Ishikawa (cell line): Measurements from ENCODE around the gene VRK2.

Source experiments
- CEBPB ChIP-seq: IDR thresholded peaks from 2 replicates; pipeline ENCODE4 v1.6.1; 2012
- CREB1 ChIP-seq: IDR thresholded peaks from 2 replicates; pipeline ENCODE4 v1.6.1; 2012; ENCODE audit warnings: low read depth
- EGR1 ChIP-seq: IDR thresholded peaks from 2 replicates; pipeline ENCODE4 v1.6.1; 2012
- EP300 ChIP-seq: IDR thresholded peaks from 2 replicates; pipeline ENCODE4 v1.6.1; 2012; ENCODE audit warnings: borderline replicate concordance
- FOXM1 ChIP-seq: IDR thresholded peaks from 2 replicates; pipeline ENCODE4 v1.6.1; 2012; ENCODE audit warnings: low read depth, borderline replicate concordance
- MAX ChIP-seq: IDR thresholded peaks from 2 replicates; pipeline ENCODE4 v1.6.1; 2012
- NFIC ChIP-seq: IDR thresholded peaks from 2 replicates; pipeline ENCODE4 v1.6.1; 2012
- RAD21 ChIP-seq: IDR thresholded peaks from 2 replicates; pipeline ENCODE4 v1.6.1; 2012; ENCODE audit warnings: low read depth
- TAF1 ChIP-seq: IDR thresholded peaks from 2 replicates; pipeline ENCODE4 v1.6.1; 2012; ENCODE audit warnings: low read depth, mild to moderate bottlenecking
- TCF12 ChIP-seq: IDR thresholded peaks from 2 replicates; pipeline ENCODE4 v1.6.1; 2012; ENCODE audit warnings: low read depth
- TEAD4 ChIP-seq: IDR thresholded peaks from 2 replicates; pipeline ENCODE4 v1.6.1; 2012
- YY1 ChIP-seq: IDR thresholded peaks from 2 replicates; pipeline ENCODE4 v1.6.1; 2012; ENCODE audit warnings: low read depth
- ZBTB7A ChIP-seq: IDR thresholded peaks from 2 replicates; pipeline ENCODE4 v1.6.1; 2012; ENCODE audit warnings: low read depth
- TF ChIP-seq, protein P1 (sequence below): IDR thresholded peaks from 2 replicates; pipeline ENCODE4 v1.6.1; 2012; ENCODE audit warnings: low read depth, mild to moderate bottlenecking
- TF ChIP-seq, protein P2 (sequence below): IDR thresholded peaks from 2 replicates; pipeline ENCODE4 v1.6.1; 2012

VRK2 gene

DNA sequence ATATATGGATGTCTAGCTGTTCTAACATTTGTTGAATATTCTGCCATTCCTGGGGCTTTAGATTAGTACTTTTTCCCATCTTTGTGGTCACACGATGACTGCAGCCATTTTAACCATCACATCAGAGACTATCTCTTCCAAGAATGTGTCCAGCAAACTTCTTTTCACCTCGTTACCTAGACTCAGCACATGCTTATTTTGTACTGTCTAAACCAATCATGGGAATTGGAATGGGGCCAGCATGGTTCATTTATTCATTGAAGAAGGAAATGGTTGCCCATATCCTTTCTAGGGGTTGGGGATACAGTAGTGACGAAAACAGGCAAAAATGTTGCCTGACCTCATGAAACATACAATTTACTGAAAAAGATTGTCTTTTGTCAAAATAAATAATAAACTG lies 2.5 kb upstream of the VRK2 start:
- TF ChIP-seq, protein P1, sequence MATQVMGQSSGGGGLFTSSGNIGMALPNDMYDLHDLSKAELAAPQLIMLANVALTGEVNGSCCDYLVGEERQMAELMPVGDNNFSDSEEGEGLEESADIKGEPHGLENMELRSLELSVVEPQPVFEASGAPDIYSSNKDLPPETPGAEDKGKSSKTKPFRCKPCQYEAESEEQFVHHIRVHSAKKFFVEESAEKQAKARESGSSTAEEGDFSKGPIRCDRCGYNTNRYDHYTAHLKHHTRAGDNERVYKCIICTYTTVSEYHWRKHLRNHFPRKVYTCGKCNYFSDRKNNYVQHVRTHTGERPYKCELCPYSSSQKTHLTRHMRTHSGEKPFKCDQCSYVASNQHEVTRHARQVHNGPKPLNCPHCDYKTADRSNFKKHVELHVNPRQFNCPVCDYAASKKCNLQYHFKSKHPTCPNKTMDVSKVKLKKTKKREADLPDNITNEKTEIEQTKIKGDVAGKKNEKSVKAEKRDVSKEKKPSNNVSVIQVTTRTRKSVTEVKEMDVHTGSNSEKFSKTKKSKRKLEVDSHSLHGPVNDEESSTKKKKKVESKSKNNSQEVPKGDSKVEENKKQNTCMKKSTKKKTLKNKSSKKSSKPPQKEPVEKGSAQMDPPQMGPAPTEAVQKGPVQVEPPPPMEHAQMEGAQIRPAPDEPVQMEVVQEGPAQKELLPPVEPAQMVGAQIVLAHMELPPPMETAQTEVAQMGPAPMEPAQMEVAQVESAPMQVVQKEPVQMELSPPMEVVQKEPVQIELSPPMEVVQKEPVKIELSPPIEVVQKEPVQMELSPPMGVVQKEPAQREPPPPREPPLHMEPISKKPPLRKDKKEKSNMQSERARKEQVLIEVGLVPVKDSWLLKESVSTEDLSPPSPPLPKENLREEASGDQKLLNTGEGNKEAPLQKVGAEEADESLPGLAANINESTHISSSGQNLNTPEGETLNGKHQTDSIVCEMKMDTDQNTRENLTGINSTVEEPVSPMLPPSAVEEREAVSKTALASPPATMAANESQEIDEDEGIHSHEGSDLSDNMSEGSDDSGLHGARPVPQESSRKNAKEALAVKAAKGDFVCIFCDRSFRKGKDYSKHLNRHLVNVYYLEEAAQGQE: no peak
- TF ChIP-seq TCF12 (no peak), RAD21 (no peak), NFIC (no peak), YY1 (no peak), TEAD4 (no peak), CEBPB (no peak), FOXM1 (no peak)
- TF ChIP-seq, protein P2, sequence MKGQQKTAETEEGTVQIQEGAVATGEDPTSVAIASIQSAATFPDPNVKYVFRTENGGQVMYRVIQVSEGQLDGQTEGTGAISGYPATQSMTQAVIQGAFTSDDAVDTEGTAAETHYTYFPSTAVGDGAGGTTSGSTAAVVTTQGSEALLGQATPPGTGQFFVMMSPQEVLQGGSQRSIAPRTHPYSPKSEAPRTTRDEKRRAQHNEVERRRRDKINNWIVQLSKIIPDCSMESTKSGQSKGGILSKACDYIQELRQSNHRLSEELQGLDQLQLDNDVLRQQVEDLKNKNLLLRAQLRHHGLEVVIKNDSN: no peak

GRCh38 chr2:58045580-58046334 lies 849 bp upstream of the VRK2 start:
- TF ChIP-seq NFIC (no peak), EGR1 (no peak), TCF12 (no peak), MAX (no peak), FOXM1 (no peak), EP300 (no peak), CREB1 (no peak), TEAD4 (no peak), CEBPB (no peak), TAF1 (no peak), RAD21 (no peak), YY1 (no peak), ZBTB7A (no peak)
- TF ChIP-seq, protein P2: no peak
- TF ChIP-seq, protein P1: no peak

GRCh38 chr2:58046335-58046584 lies 346 bp upstream of the VRK2 start:
- TF ChIP-seq EP300: peak; percentile 27; the same call in 1 of the 2 replicates
- TF ChIP-seq, protein P1: no peak

- TF ChIP-seq FOXM1 (no peak), CEBPB (no peak), YY1 (no peak), TAF1 (no peak), EP300 (no peak), ZBTB7A (no peak), EGR1 (no peak), TEAD4 (no peak), RAD21 (no peak), TCF12 (no peak), CREB1 (no peak), NFIC (no peak), MAX (no peak)
- TF ChIP-seq, protein P1: no peak
- TF ChIP-seq, protein P2: no peak
Measured at GRCh38 chr2:58047373-58047935, 848 bp downstream of the VRK2 start.
